ENCODE measurements around the gene CPO. TPM values are rescaled to one million over a fixed set of nuclear protein-coding genes. Genes with fewer than 3 reads are reported as not detected.

Gene CPO
- total and polyA plus RNA-seq, 9 of the 15 experiments (the other 6 are each of a cell fraction or from before 2014, with no cell fraction given): not detected

DNA sequence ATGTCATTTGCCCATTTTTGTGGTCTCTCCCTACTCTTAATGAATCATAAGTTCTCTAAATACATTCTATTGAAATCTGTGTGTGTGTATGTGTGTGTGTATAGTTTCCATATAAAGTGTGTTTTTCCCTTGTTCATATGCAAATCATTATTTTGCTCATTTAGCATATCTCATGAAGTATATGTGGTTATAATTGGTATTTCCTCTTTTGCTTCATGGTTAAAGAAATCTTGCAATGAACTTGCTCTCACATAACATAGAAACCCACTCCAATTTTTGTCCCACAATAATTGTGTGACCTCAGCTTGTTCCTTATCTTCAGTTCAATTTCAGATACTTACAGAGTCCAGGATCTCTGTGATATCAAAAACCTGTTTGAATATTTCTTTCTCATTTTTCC is 1.2 kb downstream of the CPO start:
- no peaks in the 10 kb centered on the region for H3K9me1 ChIP-seq (ENCODE audit: control insufficient read depth, insufficient read depth, low read length)
- intact Hi-C loops (cut with micrococcal nuclease) (no loop called here), in situ Hi-C loops (cut with MboI) (loop anchor here (10.0 kb wide), 1 partner anchor 46 kb away; no protein-coding TSS in a partner anchor)
- H3K27me3 ChIP-seq (ENCODE audit: control insufficient read depth in 2 of 2, insufficient read depth in 2 of 2, low read length in 2 of 2): no peaks in the 10 kb centered on the region
- POLR2A ChIA-PET: no interaction called here
- no peak overlapping the region for H3K4me2 ChIP-seq (ENCODE audit: insufficient read depth, low read length)
- no peak overlapping the region for H3K4me3 ChIP-seq
- H3K4me1 ChIP-seq (replicated peaks in 1 of 2; ENCODE audit: control insufficient read depth in 2 of 2, insufficient read depth in 2 of 2, low read length in 2 of 2): no peaks in the 10 kb centered on the region
- no peak overlapping the region for H3K9ac ChIP-seq (ENCODE audit: insufficient read depth in 1 of 2, low read depth in 2 of 2, low read length in 2 of 2)
- DNase-seq (ENCODE audit: extremely low read depth in 1 of 4, low spot score in 3 of 4): no peak
- H3K36me3 ChIP-seq (ENCODE audit: control insufficient read depth, insufficient read depth, low read length): no peaks in the 10 kb centered on the region
- no peak for FAIRE-seq
- CTCF ChIA-PET (ENCODE audit: low intra/inter-chr PET ratio): no interaction called here
- H2AFZ ChIP-seq (ENCODE audit: low read depth, low read length): no peak overlapping the region
- H3K27ac ChIP-seq (ENCODE audit: extremely low read depth, low read depth, low read length): no peak overlapping the region
- H3K79me2 ChIP-seq (ENCODE audit: control insufficient read depth, insufficient read depth, low read length): no peaks in the 10 kb centered on the region
- BruUV-seq (replicated peaks): no TSS peak
- TF ChIP-seq POLR3A (IDR thresholded peaks at IDR 0.05; ENCODE audit: borderline replicate concordance, extremely low read depth, insufficient read depth, insufficient read length) (no peak), TAF7 (tag; IDR thresholded peaks at IDR 0.05) (no peak), TGIF2 (CRISPR knock-in tag; IDR thresholded peaks at IDR 0.05) (no peak), SAP30 (IDR thresholded peaks at IDR 0.05; ENCODE audit: borderline replicate concordance, insufficient read depth, low read depth, low read length, poor library complexity, severe bottlenecking) (no peak), ZNF740 (CRISPR knock-in tag; IDR thresholded peaks at IDR 0.05) (no peak), ZNF740 (tag; IDR thresholded peaks at IDR 0.05) (no peak), ZNF77 (CRISPR knock-in tag; IDR thresholded peaks at IDR 0.05) (no peak), ILF3 (IDR thresholded peaks at IDR 0.05; ENCODE audit: borderline replicate concordance) (no peak)
- TF ChIP-seq, protein P1, sequence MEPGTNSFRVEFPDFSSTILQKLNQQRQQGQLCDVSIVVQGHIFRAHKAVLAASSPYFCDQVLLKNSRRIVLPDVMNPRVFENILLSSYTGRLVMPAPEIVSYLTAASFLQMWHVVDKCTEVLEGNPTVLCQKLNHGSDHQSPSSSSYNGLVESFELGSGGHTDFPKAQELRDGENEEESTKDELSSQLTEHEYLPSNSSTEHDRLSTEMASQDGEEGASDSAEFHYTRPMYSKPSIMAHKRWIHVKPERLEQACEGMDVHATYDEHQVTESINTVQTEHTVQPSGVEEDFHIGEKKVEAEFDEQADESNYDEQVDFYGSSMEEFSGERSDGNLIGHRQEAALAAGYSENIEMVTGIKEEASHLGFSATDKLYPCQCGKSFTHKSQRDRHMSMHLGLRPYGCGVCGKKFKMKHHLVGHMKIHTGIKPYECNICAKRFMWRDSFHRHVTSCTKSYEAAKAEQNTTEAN (CRISPR knock-in tag; IDR thresholded peaks at IDR 0.05): no peak
- TF ChIP-seq, protein P2, sequence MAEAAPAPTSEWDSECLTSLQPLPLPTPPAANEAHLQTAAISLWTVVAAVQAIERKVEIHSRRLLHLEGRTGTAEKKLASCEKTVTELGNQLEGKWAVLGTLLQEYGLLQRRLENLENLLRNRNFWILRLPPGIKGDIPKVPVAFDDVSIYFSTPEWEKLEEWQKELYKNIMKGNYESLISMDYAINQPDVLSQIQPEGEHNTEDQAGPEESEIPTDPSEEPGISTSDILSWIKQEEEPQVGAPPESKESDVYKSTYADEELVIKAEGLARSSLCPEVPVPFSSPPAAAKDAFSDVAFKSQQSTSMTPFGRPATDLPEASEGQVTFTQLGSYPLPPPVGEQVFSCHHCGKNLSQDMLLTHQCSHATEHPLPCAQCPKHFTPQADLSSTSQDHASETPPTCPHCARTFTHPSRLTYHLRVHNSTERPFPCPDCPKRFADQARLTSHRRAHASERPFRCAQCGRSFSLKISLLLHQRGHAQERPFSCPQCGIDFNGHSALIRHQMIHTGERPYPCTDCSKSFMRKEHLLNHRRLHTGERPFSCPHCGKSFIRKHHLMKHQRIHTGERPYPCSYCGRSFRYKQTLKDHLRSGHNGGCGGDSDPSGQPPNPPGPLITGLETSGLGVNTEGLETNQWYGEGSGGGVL (CRISPR knock-in tag; IDR thresholded peaks at IDR 0.05): no peak
- TF ChIP-seq, protein P3, sequence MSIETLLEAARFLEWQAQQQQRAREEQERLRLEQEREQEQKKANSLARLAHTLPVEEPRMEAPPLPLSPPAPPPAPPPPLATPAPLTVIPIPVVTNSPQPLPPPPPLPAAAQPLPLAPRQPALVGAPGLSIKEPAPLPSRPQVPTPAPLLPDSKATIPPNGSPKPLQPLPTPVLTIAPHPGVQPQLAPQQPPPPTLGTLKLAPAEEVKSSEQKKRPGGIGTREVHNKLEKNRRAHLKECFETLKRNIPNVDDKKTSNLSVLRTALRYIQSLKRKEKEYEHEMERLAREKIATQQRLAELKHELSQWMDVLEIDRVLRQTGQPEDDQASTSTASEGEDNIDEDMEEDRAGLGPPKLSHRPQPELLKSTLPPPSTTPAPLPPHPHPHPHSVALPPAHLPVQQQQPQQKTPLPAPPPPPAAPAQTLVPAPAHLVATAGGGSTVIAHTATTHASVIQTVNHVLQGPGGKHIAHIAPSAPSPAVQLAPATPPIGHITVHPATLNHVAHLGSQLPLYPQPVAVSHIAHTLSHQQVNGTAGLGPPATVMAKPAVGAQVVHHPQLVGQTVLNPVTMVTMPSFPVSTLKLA (conservative IDR thresholded peaks at IDR 0.05): no peak
- TF ChIP-seq, protein P4, sequence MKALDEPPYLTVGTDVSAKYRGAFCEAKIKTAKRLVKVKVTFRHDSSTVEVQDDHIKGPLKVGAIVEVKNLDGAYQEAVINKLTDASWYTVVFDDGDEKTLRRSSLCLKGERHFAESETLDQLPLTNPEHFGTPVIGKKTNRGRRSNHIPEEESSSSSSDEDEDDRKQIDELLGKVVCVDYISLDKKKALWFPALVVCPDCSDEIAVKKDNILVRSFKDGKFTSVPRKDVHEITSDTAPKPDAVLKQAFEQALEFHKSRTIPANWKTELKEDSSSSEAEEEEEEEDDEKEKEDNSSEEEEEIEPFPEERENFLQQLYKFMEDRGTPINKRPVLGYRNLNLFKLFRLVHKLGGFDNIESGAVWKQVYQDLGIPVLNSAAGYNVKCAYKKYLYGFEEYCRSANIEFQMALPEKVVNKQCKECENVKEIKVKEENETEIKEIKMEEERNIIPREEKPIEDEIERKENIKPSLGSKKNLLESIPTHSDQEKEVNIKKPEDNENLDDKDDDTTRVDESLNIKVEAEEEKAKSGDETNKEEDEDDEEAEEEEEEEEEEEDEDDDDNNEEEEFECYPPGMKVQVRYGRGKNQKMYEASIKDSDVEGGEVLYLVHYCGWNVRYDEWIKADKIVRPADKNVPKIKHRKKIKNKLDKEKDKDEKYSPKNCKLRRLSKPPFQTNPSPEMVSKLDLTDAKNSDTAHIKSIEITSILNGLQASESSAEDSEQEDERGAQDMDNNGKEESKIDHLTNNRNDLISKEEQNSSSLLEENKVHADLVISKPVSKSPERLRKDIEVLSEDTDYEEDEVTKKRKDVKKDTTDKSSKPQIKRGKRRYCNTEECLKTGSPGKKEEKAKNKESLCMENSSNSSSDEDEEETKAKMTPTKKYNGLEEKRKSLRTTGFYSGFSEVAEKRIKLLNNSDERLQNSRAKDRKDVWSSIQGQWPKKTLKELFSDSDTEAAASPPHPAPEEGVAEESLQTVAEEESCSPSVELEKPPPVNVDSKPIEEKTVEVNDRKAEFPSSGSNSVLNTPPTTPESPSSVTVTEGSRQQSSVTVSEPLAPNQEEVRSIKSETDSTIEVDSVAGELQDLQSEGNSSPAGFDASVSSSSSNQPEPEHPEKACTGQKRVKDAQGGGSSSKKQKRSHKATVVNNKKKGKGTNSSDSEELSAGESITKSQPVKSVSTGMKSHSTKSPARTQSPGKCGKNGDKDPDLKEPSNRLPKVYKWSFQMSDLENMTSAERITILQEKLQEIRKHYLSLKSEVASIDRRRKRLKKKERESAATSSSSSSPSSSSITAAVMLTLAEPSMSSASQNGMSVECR (CRISPR knock-in tag; IDR thresholded peaks at IDR 0.05): no peak
- H4K20me1 ChIP-seq (replicated peaks; ENCODE audit: control insufficient read depth, insufficient read depth, low read length): no peaks in the 10 kb centered on the region
- no peak for ATAC-seq
- H3K9me3 ChIP-seq (replicated peaks; ENCODE audit: control insufficient read depth, insufficient read depth, low read depth, low read length): no peaks in the 10 kb centered on the region
